Measurements from ENCODE around the gene MAU2.
"Not testable (repeated sequence)": the region's sequence is repeated elsewhere in the genome, so short reads cannot be mapped to it uniquely, and the experiment has no call there.

Gene MAU2

GRCh38 chr19:19372656-19373416 is 52.2 kb downstream of the MAU2 start:
- ATAC-seq, result peak; percentile 39; the same call in 1 of the 3 replicates
- TF ChIP-seq CSDC2 (CRISPR knock-in tag; IDR thresholded peaks at IDR 0.05) (no peak), TOX (CRISPR knock-in tag; IDR thresholded peaks at IDR 0.05; ENCODE audit: borderline replicate concordance) (no peak), OSR1 (CRISPR knock-in tag; IDR thresholded peaks at IDR 0.05) (no peak), PPARA (CRISPR knock-in tag; IDR thresholded peaks at IDR 0.05; ENCODE audit: borderline replicate concordance) (no peak), CSRNP3 (CRISPR knock-in tag; IDR thresholded peaks at IDR 0.05) (no peak), BACH2 (CRISPR knock-in tag; IDR thresholded peaks at IDR 0.05; ENCODE audit: borderline replicate concordance) (no peak), ZNF70 (CRISPR knock-in tag; IDR thresholded peaks at IDR 0.05) (no peak), RARB (CRISPR knock-in tag; IDR thresholded peaks at IDR 0.05) (no peak), GLIS3 (CRISPR knock-in tag; IDR thresholded peaks at IDR 0.05) (no peak), CREB5 (CRISPR knock-in tag; IDR thresholded peaks at IDR 0.05; ENCODE audit: low read depth) (no peak), TSHZ2 (CRISPR knock-in tag; IDR thresholded peaks at IDR 0.05) (no peak), ZC3H10 (CRISPR knock-in tag; IDR thresholded peaks at IDR 0.05) (no peak), ZNF8 (CRISPR knock-in tag; IDR thresholded peaks at IDR 0.05) (no peak)

GRCh38 chr19:19379527-19379926 is 58.9 kb downstream of the MAU2 start:
- TF ChIP-seq ZFP30 (CRISPR knock-in tag; IDR thresholded peaks at IDR 0.05) (no peak), ISL1 (CRISPR knock-in tag; IDR thresholded peaks at IDR 0.05) (no peak), GLIS3 (CRISPR knock-in tag; IDR thresholded peaks at IDR 0.05) (no peak)
- ATAC-seq, result no peak

GRCh38 chr19:19380316-19380715 is 59.7 kb downstream of the MAU2 start:
- not testable (repeated sequence) for ATAC-seq

- no peak for ATAC-seq
- TF ChIP-seq POU6F1 (CRISPR knock-in tag; IDR thresholded peaks at IDR 0.05; ENCODE audit: borderline replicate concordance, low read depth) (no peak), ZFP30 (CRISPR knock-in tag; IDR thresholded peaks at IDR 0.05) (no peak), ARNTL (CRISPR knock-in tag; IDR thresholded peaks at IDR 0.05; ENCODE audit: borderline replicate concordance, low read depth) (no peak), ISL1 (CRISPR knock-in tag; IDR thresholded peaks at IDR 0.05) (no peak), ZFP3 (CRISPR knock-in tag; IDR thresholded peaks at IDR 0.05) (no peak), TOX (CRISPR knock-in tag; IDR thresholded peaks at IDR 0.05; ENCODE audit: borderline replicate concordance) (no peak), SNAI2 (CRISPR knock-in tag; IDR thresholded peaks at IDR 0.05) (no peak), ZNF8 (CRISPR knock-in tag; IDR thresholded peaks at IDR 0.05) (no peak), ESRRG (CRISPR knock-in tag; IDR thresholded peaks at IDR 0.05) (no peak), OSR1 (CRISPR knock-in tag; IDR thresholded peaks at IDR 0.05) (no peak), CSRNP3 (CRISPR knock-in tag; IDR thresholded peaks at IDR 0.05) (no peak), CREB5 (CRISPR knock-in tag; IDR thresholded peaks at IDR 0.05; ENCODE audit: low read depth) (no peak), GLIS3 (CRISPR knock-in tag; IDR thresholded peaks at IDR 0.05) (no peak), PPARA (CRISPR knock-in tag; IDR thresholded peaks at IDR 0.05; ENCODE audit: borderline replicate concordance) (no peak), TSHZ2 (CRISPR knock-in tag; IDR thresholded peaks at IDR 0.05) (no peak), RARB (CRISPR knock-in tag; IDR thresholded peaks at IDR 0.05) (no peak)
These were observed 60.6 kb downstream of the MAU2 start for GRCh38 chr19:19381007-19381926.

Data from SK-N-SH treated with all-trans-retinoic acid at 6 μM for 48 hours (cell line).